GM12892 (cell line): ENCODE results near the gene CTSF.

Experiments
- POLR2A ChIP-seq: IDR thresholded peaks from 2 replicates; pipeline ENCODE4 v1.6.1; 2011; ENCODE audit warnings: low read depth, low read length, control low read depth
- POLR2AphosphoS5 ChIP-seq: IDR thresholded peaks from 2 replicates; pipeline ENCODE4 v1.6.1; 2011; ENCODE audit warnings: low read depth, low read length, control low read depth
- TAF1 ChIP-seq: IDR thresholded peaks from 2 replicates; pipeline ENCODE4 v1.6.1; 2011; ENCODE audit warnings: low read depth, mild to moderate bottlenecking, control low read depth, low read length, borderline replicate concordance

GRCh38 chr11:66556086-66556485, 12.3 kb downstream of the CTSF start:
- TF ChIP-seq POLR2A (no peak), TAF1 (no peak), POLR2AphosphoS5 (no peak)
